Kasumi-1 (cell line): ENCODE measurements around the gene ATAD1.

Source experiments
- DNase-seq, 2 experiments: peaks; one replicate each; lab custom pipeline; 2025; lab: John Stamatoyannopoulos, UW

Gene ATAD1

DNA sequence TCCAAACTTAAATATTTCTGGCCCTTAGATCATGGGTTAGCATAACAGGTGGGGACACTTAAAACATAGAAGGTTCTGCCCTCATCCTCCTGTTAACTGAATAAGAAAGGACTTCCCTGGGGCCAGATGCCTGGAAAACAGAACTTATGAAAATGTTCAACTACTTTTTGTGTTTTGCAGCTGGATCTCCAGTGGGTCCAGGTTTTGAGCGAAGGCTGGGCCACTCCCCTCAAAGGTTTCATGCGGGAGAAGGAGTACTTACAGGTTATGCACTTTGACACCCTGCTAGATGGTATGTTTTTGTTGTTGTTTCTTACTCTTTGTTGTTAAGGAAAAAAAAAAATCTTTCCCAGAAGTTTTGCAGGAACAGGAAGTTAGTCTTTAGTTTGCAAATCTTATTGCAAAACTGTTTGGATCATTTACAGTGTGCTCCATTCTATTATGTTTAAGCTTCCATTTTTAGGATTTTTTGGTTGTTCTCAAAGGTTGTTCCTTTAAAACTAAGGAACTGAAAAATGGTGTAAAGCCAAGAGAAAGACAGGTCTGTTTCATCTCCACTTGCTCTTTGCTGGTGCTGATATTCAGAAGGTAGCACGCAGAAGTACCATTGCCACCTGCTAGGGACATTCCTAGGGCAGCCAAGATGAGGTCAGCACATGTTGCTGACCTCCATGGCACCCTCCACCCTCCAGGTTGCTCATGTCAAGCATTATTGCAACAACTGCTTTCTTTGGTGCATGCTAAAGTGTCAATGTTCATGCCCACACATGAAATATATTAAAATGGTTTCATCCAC lies 102.3 kb downstream of the ATAD1 start:
- no peak for DNase-seq

DNA sequence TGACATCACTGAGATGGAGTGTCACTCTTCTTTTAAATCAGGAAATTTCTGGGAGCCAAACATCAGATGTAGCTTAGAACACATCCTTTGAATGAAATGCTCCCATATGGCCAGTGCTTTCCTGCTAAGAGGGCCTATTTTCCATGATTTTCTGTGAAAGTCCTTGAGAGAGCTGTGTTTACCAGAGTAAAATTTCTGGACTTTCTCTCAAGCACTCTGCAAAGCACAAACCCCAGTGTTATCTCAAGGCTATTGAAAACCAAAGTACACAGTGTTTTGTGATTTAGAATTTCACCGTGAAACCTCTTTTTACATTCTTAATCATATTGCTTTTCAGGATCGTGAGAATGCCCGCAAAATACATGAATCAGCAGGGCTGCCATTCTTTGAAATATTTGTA lies 104.3 kb downstream of the ATAD1 start:
- DNase-seq = no peak

DNA sequence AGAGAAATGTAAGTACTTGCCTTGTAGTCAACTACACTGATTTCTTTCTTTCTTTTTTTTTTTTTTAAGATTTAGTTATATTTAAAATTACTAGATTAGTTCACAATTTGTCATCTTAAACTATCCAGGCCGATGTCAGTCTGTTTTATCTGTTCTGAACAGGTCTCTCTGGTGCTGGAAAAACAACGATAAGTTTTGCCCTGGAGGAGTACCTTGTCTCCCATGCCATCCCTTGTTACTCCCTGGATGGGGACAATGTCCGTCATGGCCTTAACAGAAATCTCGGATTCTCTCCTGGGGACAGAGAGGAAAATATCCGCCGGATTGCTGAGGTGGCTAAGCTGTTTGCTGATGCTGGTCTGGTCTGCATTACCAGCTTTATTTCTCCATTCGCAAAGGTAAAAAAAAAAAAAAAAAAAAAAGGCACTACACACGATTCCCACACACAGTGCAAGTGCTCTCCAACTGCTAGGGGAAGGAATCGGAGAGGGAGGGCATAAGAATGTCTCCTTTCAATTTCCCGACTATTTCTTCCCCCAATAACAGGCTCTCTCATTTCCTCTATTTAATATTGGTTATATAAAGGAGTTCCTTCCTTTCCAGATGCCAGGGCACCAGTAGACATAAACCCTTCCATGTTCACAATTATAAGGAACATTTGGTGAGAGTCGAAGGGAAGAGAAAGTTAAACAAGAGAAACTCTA lies 105.0 kb downstream of the ATAD1 start:
- DNase-seq = no peak

DNA sequence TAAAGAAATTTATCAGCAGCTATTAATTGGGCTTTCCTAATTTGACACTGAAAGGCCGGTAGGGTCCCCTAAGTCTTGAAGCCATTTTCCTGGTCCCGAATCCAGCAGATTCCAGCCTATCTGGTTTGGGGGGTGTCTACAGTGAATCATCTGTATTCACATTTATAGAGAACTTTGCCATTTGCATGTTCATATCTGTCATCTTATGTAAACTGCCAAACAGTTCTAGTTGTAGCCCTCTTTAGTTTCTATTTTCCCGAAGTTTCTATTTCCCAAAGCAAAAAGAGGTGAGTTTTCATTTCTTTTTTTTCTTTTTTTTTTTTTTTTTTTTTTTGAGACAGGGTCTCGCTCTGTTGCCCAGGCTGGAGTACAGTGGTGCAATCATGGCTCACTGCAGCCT lies 110.8 kb downstream of the ATAD1 start:
- no peak for DNase-seq

DNA sequence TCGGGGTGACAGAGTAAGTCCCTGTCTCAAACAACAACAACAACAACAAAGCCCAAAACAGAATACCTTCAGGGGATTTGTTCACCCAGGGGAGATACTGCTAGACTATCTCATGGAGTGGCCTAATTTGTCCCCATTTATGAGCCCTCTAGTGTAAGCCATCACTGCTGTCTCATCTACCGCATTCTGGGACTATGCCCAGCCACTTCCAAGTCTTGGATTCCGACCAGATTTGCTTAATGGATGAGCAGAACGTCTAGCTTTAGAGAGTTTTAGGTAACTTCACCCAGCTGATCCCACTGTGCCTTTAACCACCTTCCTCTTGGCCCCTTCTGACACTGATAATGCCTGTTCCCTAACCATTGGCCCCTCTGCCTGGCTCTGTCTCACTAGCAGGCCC lies 111.3 kb downstream of the ATAD1 start:
- no peak for DNase-seq

DNA sequence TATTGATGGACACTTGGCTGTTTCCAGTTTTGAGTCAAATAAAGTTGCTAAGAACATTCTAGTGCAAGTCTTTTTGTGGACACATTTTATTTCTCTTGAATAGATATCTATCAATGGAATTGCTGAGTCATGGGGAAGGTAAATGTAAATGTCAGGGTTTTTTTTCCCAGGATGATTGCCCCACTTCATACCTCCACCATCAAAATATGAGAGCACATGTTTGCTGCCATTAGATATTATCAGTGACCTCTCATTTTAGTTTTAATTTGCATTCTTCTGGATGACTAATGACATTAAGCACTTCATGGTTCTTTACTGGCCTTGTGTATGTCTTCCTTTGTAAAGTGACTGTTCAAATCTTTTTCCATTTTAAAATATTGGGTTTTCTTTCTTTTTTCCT lies 112.7 kb downstream of the ATAD1 start:
- no peak for DNase-seq

DNA sequence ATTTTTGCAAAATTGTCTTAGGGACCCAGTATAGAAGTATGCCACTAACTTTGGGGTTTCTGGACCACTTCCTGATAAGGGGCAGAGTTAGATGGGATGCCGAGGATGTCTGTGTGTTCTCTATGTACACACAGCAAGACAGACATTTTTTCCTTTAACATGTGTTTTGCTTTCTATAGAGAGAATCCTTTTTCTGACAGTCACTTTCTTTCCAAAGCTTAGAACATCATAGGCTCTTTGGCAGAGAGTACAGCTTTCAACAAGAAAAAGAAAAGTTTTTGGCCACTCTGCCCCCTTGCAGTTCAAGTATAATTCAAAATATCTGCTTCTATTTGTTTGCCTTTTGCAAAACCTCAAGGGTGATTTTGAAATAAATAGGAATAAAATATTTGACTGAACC lies 114.3 kb downstream of the ATAD1 start:
- DNase-seq = no peak

DNA sequence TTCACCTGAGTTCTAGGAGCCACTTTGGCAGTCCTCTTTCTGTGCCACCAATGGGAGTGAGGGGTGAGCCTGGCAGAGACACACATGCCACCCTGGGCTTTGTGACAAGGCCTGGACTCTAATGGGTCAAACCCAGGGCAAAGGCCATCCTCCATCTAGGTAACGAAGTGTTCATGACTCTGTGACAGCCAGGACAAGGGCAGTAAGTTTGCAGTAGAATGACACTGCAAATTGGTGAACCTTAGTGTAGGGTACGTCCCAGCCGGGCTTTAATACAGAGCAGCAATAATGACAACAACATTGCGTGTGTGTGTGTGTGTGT lies 115.1 kb downstream of the ATAD1 start:
- no peak for DNase-seq

DNA sequence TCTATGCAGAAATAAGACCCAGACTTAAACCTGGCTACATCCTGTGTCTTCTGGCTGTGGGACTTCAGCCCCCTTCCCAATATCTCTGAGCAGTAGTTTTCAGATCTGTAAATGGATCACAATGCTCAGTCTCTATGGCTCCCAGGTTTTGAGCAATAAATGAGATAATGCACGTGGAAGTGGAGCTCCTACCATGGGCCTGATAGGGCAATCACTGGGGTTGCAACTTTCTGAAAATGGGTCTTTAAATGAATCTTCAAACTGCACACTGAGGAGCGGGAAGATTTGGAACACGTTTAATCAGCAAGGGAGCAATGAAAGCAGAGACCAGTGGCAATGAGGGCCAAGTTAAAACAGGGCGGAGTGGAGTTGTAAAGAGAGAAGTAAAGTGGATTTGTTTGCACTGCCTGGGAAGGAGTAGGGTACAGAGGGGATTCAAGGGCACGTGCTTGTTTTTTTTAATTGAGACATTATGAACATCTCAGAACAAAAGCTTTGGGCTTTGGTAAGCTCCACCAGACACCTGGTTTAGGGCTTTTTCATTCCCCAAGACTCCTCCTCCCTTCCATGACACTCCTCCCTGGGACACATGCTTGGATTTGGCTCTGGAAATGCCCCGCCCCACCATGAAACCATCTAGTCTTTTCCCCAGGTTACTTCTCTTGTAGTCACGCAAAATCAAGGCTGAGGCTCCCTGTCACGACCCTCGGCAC lies 115.6 kb downstream of the ATAD1 start:
- no peak for DNase-seq
